HG02571 (cell line): ENCODE measurements around the gene PPARA.

Source experiments
- ATAC-seq: cut with Tn5 transposase; IDR thresholded peaks from one replicate; pipeline ENCODE4 v1.9.1; 2021; ENCODE audit warnings: mild to moderate bottlenecking, moderate library complexity; ENCODE audit not compliant: unreplicated experiment

Gene PPARA

DNA sequence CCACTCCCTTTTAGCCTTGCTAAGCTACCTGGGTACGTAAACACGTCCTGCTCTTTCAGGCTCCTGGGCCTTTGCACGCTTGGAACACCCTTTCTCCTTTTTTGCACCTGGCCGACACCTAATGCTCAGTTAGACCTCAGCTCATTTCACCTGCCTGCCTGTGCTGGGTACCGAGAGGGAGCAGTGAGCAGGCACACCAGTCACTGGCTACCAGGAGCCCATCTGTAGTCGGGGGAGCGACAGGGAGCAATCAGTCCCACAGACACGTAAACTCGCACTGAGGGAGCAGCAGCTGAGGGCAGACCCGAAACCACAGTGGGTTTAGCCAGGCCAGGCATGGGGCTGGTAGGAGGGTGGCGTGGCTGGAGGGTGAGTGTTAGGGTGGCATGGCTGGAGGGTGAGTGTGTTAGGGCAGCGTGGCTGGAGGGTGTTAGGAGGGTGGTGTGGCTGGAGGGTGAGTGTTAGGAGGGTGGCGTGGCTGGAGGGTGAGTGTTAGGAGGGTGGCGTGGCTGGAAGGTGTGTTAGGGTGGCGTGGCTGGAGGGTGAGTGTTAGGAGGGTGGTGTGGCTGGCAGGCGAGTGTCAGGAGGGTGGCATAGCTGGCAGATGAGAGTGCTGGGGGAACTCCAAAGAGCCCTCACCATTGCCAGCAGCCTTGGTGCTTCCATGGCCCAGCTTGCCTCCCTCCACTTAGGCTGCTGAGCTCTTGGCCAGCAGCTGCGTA is 140.0 kb downstream of the PPARA start:
- ATAC-seq = no peak

DNA sequence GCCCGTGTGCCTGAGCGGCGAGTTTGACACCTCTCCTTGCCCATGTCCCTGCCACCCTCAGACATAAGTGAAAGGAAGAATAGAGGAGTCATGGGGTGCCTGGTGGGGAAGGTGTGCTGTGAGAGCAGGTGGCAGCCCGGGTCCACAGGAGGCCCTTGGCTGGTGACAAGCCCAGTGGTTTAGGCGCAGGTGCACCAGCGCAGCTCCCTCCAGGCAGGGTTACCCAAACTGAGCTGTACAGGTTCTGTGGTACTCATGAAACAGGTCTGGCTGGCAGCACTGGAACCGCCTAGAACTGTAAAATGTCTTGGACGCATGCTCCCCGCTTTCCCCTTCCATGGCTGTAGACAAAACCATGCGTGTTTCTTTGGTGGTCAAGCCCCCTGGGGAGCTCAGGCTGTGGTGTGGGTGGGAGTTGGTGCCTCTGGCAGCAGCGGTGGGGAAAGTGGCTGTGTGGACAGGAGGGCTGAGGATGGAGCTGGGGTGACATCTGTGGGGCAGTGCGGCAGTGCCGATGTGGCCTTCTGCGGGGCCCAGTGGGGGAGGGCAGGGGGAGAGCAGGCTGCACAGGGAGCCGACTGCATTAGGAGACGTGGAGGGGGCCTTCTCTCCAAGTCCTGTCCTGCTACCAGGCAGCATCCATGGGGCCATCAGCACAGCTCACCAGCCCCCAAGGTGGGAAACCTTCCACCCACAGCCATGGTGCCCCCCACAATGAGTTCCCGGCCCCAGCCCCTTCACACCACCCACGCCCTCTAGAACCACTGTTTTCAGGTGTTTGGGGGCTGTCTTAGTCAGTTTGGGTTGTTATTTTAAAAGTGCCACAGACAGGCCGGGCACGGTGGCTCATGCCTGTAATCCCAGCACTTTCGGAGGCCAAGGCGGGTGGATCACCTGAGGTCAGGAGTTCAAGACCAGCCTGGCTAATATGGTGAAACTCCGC is 140.8 kb downstream of the PPARA start:
- ATAC-seq = no peak

DNA sequence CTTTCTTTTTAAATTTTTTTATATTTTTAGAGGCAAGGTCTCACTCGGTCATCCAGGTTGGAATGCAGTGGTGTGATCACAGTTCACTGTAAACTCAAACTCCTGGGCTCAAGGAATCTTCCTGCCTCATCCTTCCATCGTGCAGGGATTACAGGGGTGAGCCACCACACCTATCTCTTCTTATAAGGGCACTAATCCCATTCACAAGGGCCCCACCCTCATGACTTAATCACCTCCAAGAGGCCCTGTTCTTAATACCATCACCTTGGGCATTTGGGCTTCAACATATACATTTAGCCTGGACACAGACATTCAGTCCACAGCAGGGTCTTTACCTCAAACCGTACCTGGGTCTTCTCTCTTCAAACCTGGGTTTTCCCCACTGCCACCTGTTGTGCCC is 141.8 kb downstream of the PPARA start:
- ATAC-seq = no peak

DNA sequence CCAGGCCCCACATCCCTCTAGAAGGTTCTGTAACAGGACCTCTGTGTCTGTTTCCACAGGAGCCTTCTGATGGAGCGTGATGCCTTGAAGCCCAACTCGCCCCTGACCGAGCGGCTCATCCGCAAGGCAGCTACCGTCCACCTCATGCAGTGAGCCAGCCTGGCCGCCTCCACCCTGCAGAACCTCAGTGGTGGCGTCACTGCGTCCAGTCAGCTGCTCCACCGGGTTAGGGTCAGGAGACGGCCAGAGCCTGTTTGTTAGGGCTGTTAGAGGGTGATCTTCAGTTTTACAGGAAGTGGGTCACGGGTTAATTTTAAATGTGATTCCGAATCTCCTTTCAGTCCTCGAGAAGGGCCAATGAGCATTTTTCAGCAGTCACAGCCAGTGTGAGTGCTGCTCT is 142.4 kb downstream of the PPARA start:
- ATAC-seq = no peak
